Mesendoderm (in vitro differentiated cells): ENCODE data around the gene APOL1.

Experiments used
- DNase-seq: peaks from one replicate; pipeline ENCODE4 v3.0.0; 2013
- H2AK5ac ChIP-seq: 2 replicates; pipeline ENCODE4 v1.6.1; 2013; ENCODE audit warnings: low read length, inconsistent platforms
- H2BK120ac ChIP-seq: 2 replicates; pipeline ENCODE4 v1.6.1; 2013; ENCODE audit warnings: low read depth, mild to moderate bottlenecking, low read length, moderate library complexity, mixed read lengths
- H2BK15ac ChIP-seq: replicated peaks from 2 replicates; pipeline ENCODE4 v1.6.1; 2013; ENCODE audit warnings: low read depth, mild to moderate bottlenecking, moderate library complexity
- H2BK5ac ChIP-seq: 2 replicates; pipeline ENCODE4 v1.6.1; 2013; ENCODE audit warnings: low read length, inconsistent platforms
- H3K18ac ChIP-seq: 2 replicates; pipeline ENCODE4 v1.6.1; 2013; ENCODE audit warnings: mild to moderate bottlenecking, low read length, mixed read lengths
- H3K23ac ChIP-seq: one replicate; pipeline ENCODE4 v1.6.1; 2013; ENCODE audit warnings: low read length
- H3K27ac ChIP-seq: 2 replicates; pipeline ENCODE4 v1.5.1; 2013; ENCODE audit warnings: low read depth, mild to moderate bottlenecking, inconsistent platforms, low read length, moderate library complexity
- H3K27me3 ChIP-seq: 2 replicates; pipeline ENCODE4 v1.6.1; 2013; ENCODE audit warnings: low read length, control low read depth, mild to moderate bottlenecking, inconsistent platforms; ENCODE audit not compliant: insufficient read depth, poor library complexity
- H3K36me3 ChIP-seq: 2 replicates; pipeline ENCODE4 v1.6.1; 2013; ENCODE audit warnings: low read length, inconsistent platforms; ENCODE audit not compliant: control insufficient read depth, insufficient read depth
- H3K4ac ChIP-seq: one replicate; pipeline ENCODE4 v1.6.1; 2013; ENCODE audit warnings: low read depth, mild to moderate bottlenecking, low read length, moderate library complexity
- H3K4me1 ChIP-seq: 2 replicates; pipeline ENCODE4 v1.6.1; 2013; ENCODE audit warnings: low read depth, low read length, inconsistent platforms; ENCODE audit not compliant: control insufficient read depth
- H3K4me2 ChIP-seq: 2 replicates; pipeline ENCODE4 v1.6.1; 2013; ENCODE audit warnings: low read length
- H3K4me3 ChIP-seq: 2 replicates; pipeline ENCODE4 v1.5.1; 2013; ENCODE audit warnings: mild to moderate bottlenecking, low read length
- H3K56ac ChIP-seq: one replicate; pipeline ENCODE4 v1.6.1; 2013; ENCODE audit warnings: low read length
- H3K79me1 ChIP-seq: 2 replicates; pipeline ENCODE4 v1.6.1; 2013; ENCODE audit warnings: low read length, inconsistent platforms
- H3K79me2 ChIP-seq: 2 replicates; pipeline ENCODE4 v1.6.1; 2013; ENCODE audit warnings: mild to moderate bottlenecking, low read length; ENCODE audit not compliant: control insufficient read depth, insufficient read depth
- H3K9ac ChIP-seq: 2 replicates; pipeline ENCODE4 v1.6.1; 2013; ENCODE audit warnings: low read length, inconsistent platforms
- H4K5ac ChIP-seq: one replicate; pipeline ENCODE4 v1.6.1; 2013; ENCODE audit warnings: low read length
- H4K8ac ChIP-seq: one replicate; pipeline ENCODE4 v1.6.1; 2013; ENCODE audit warnings: low read depth, mild to moderate bottlenecking, control low read depth, low read length, moderate library complexity
- WGBS: extraction: QIAGEN DNeasy Blood & Tissue Kit; methylation state at CpG from one replicate; pipeline ENCODE4 v1.1.7; 2013; ENCODE audit warnings: low lambda C conversion rate, missing lambda C conversion rate; ENCODE audit not compliant: insufficient coverage; ENCODE audit errors: extremely low coverage; 5-methylcytosine and 5-hydroxymethylcytosine counted together

The APOL1 gene

DNA sequence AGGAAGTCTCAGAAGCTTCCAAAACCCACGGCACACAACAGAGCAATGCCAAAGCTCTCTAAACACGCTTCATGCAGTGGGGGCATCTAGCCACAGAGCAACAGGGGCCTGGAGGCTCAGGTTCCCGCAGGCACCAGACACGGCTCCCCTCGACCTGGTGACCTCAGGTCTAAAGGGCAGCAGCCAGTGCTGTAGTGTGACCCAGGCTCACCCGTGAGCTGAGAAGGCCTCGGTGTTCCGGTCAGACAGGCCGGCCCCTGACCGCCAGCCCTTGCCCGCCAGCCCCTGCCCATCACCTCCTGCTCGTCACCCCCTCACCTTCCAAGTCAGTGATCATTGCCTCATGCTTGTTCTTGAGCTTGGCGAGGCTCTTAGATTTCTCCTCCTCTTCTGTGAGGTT lies 45.7 kb downstream of the APOL1 start:
- no peak overlapping the region for H4K8ac ChIP-seq
- H3K4me2 ChIP-seq = no peak overlapping the region
- H3K36me3 ChIP-seq = peaks cover 61% of the 10 kb centered on the region
- H3K27me3 ChIP-seq = no peaks in the 10 kb centered on the region
- H4K5ac ChIP-seq = no peak overlapping the region
- H3K79me1 ChIP-seq = peaks cover 10% of the 10 kb centered on the region
- no peak overlapping the region for H2BK15ac ChIP-seq
- H3K27ac ChIP-seq = no peak overlapping the region
- no peak overlapping the region for H3K9ac ChIP-seq
- H2AK5ac ChIP-seq = no peak overlapping the region
- H3K4ac ChIP-seq = no peak overlapping the region
- H2BK5ac ChIP-seq = no peak overlapping the region
- H3K23ac ChIP-seq = no peak overlapping the region
- H3K56ac ChIP-seq = no peak overlapping the region
- no peaks in the 10 kb centered on the region for H3K79me2 ChIP-seq
- H3K4me3 ChIP-seq = no peak overlapping the region
- H3K18ac ChIP-seq = no peak overlapping the region
- DNase-seq = no peak
- WGBS = no CpG with 5 or more reads among the region's 13 CpGs
- H2BK120ac ChIP-seq = no peak overlapping the region
- H3K4me1 ChIP-seq = no peaks in the 10 kb centered on the region

DNA sequence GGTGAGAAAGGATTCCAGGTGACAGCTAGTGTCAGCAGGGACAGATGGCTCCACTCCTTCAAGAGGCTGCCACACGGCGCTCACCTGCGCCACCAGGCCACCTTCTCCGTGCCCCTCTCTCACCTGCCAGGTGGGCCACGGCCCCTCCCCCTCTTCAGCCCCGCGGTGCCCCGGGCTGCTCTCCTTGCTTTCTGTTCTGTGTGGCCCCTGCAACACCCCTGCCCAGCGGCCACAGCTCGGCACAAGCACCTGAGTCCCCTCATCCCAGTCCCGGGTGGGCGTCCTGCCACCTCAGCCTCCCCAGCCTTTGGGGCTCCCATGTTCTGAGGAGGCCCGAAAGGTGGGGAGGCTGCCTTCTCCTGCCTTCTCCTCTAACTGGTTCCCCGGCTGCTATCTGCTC lies 46.4 kb downstream of the APOL1 start:
- no peak overlapping the region for H3K4ac ChIP-seq
- no peak overlapping the region for H3K18ac ChIP-seq
- no peak overlapping the region for H3K23ac ChIP-seq
- H3K4me1 ChIP-seq = no peaks in the 10 kb centered on the region
- no peak overlapping the region for H2BK120ac ChIP-seq
- no peak overlapping the region for H4K8ac ChIP-seq
- WGBS = no CpG with 5 or more reads among the region's 14 CpGs
- no peak overlapping the region for H2BK15ac ChIP-seq
- no peak overlapping the region for H2BK5ac ChIP-seq
- H3K79me1 ChIP-seq = peaks cover 10% of the 10 kb centered on the region
- DNase-seq = no peak
- no peak overlapping the region for H2AK5ac ChIP-seq
- H3K27me3 ChIP-seq = no peaks in the 10 kb centered on the region
- H3K36me3 ChIP-seq = peaks cover 59% of the 10 kb centered on the region
- no peak overlapping the region for H3K4me2 ChIP-seq
- H3K4me3 ChIP-seq = no peak overlapping the region
- no peak overlapping the region for H4K5ac ChIP-seq
- no peaks in the 10 kb centered on the region for H3K79me2 ChIP-seq
- no peak overlapping the region for H3K9ac ChIP-seq
- no peak overlapping the region for H3K56ac ChIP-seq
- H3K27ac ChIP-seq = no peak overlapping the region

GRCh38 chr22:36299911-36300310 lies 47.0 kb downstream of the APOL1 start:
- Histone ChIP-seq H3K4me3 (no peak overlapping the region), H2BK5ac (no peak overlapping the region), H2BK120ac (no peak overlapping the region), H3K4me1 (no peaks in the 10 kb centered on the region), H3K27ac (no peak overlapping the region), H4K8ac (no peak overlapping the region), H3K18ac (no peak overlapping the region), H3K36me3 (peaks cover 57% of the 10 kb centered on the region), H2AK5ac (no peak overlapping the region), H4K5ac (no peak overlapping the region), H3K4ac (no peak overlapping the region), H3K9ac (no peak overlapping the region), H3K56ac (no peak overlapping the region), H3K27me3 (no peaks in the 10 kb centered on the region), H3K79me2 (no peaks in the 10 kb centered on the region), H3K79me1 (peaks cover 10% of the 10 kb centered on the region), H3K4me2 (no peak overlapping the region), H2BK15ac (no peak overlapping the region), H3K23ac (no peak overlapping the region)
- DNase-seq = no peak
- no CpG with 5 or more reads among the region's 12 CpGs for WGBS

DNA sequence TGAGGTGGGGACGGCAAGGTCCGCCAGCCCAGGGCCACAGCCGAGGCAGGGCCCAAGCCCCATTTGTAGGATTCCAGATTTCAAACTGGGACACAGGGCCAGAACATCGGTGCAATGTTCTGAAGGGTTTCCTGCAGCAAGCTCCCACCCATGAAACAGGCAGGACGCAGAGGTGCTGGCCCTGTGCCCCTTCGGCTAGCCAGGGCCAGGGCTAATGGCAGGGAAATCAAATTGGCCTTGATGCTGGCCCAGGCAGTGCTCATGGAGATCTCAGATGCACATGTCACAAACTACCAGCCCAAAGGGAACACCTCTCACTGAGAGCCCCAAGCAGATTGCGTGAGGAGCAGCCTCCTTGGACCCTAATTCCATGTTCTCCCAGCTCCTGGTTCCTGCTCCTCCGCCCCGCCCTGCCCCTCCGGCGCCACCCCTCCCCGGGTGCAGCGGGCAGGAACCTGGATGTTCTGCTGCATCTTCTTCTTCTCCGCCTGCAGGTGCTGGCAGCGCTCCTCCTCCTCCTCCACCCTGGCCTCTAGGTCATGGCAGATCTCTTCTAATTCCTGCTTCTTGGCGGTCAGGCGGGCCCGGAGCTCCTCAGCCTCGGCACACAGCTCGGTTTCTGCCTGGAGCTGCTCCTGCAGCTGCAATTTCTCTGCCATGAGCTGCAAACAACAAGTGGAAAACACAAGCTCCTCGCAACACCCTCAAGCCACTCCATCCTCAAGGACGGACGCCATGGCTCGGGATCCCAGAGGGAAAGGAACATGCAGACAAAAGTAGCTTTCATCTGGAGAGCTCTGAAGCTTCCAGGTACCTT lies 47.7 kb downstream of the APOL1 start:
- no peak overlapping the region for H3K56ac ChIP-seq
- DNase-seq = no peak
- WGBS = no CpG with 5 or more reads among the region's 24 CpGs
- H3K4ac ChIP-seq = no peak overlapping the region
- H3K18ac ChIP-seq = no peak overlapping the region
- peaks cover 10% of the 10 kb centered on the region for H3K79me1 ChIP-seq
- H2BK15ac ChIP-seq = no peak overlapping the region
- no peak overlapping the region for H3K4me3 ChIP-seq
- H3K4me2 ChIP-seq = no peak overlapping the region
- H3K27me3 ChIP-seq = no peaks in the 10 kb centered on the region
- no peak overlapping the region for H3K27ac ChIP-seq
- no peak overlapping the region for H3K9ac ChIP-seq
- no peak overlapping the region for H2AK5ac ChIP-seq
- H2BK120ac ChIP-seq = no peak overlapping the region
- peaks cover 58% of the 10 kb centered on the region for H3K36me3 ChIP-seq
- H3K4me1 ChIP-seq = no peaks in the 10 kb centered on the region
- no peak overlapping the region for H2BK5ac ChIP-seq
- H3K79me2 ChIP-seq = no peaks in the 10 kb centered on the region
- no peak overlapping the region for H4K8ac ChIP-seq
- no peak overlapping the region for H3K23ac ChIP-seq
- H4K5ac ChIP-seq = no peak overlapping the region

DNA sequence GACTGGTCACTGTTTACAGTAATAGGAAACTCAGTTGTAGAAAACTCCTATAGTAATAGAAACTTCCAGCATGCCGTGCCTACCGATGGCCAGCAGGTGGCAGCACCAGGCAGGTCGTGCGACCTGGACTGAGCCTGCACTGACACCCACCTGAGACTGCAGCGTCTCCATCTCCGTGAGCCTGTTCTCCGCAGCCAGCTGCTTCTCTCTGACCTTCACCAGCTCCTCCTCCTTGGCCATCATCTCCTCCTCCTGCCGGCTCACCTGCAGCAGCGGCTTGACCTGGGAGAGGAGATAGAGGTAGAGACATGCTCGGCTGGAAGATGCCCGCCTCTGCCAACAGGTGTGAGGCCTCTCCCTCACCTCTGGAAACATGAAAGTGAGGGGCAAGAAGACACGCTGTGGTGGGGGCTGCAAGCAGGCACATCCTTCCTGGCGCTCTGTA lies 48.5 kb downstream of the APOL1 start:
- no peak overlapping the region for H3K56ac ChIP-seq
- no peak overlapping the region for H4K8ac ChIP-seq
- no peak overlapping the region for H3K23ac ChIP-seq
- H3K79me1 ChIP-seq = peaks cover 10% of the 10 kb centered on the region
- H3K27ac ChIP-seq = no peak overlapping the region
- peak; percentile 89 for DNase-seq
- WGBS = no CpG with 5 or more reads among the region's 13 CpGs
- no peak overlapping the region for H2AK5ac ChIP-seq
- H2BK120ac ChIP-seq = no peak overlapping the region
- H3K4ac ChIP-seq = no peak overlapping the region
- no peak overlapping the region for H3K9ac ChIP-seq
- no peaks in the 10 kb centered on the region for H3K79me2 ChIP-seq
- no peaks in the 10 kb centered on the region for H3K27me3 ChIP-seq
- peaks cover 63% of the 10 kb centered on the region for H3K36me3 ChIP-seq
- no peak overlapping the region for H4K5ac ChIP-seq
- no peaks in the 10 kb centered on the region for H3K4me1 ChIP-seq
- no peak overlapping the region for H3K18ac ChIP-seq
- no peak overlapping the region for H3K4me3 ChIP-seq
- H3K4me2 ChIP-seq = no peak overlapping the region
- no peak overlapping the region for H2BK5ac ChIP-seq
- no peak overlapping the region for H2BK15ac ChIP-seq

DNA sequence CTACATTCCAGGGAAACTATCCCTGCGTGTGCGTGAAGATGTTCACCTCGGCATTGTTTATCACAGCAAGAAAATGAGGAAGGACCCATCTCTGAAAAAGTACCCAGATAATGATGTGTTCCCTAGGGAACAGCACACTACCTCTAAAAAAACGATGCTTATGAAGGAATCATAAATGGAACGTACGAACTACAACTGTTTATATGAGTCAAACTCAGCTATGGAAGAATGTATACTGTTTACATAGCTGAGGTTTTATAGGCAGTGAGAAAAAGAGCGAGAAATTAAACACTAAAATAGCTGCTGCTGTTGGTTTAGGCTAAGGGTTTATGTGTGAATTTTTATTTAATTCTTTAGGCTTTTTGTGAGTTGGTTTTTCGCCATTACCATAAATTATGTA lies 48.9 kb downstream of the APOL1 start:
- DNase-seq = no peak
- no peak overlapping the region for H3K4me2 ChIP-seq
- H3K56ac ChIP-seq = no peak overlapping the region
- no peaks in the 10 kb centered on the region for H3K4me1 ChIP-seq
- H3K18ac ChIP-seq = no peak overlapping the region
- no peak overlapping the region for H3K4me3 ChIP-seq
- H3K27me3 ChIP-seq = no peaks in the 10 kb centered on the region
- H3K27ac ChIP-seq = no peak overlapping the region
- no peaks in the 10 kb centered on the region for H3K79me2 ChIP-seq
- peaks cover 10% of the 10 kb centered on the region for H3K79me1 ChIP-seq
- WGBS = no CpG with 5 or more reads among the region's 8 CpGs
- no peak overlapping the region for H2AK5ac ChIP-seq
- no peak overlapping the region for H2BK5ac ChIP-seq
- peaks cover 64% of the 10 kb centered on the region for H3K36me3 ChIP-seq
- no peak overlapping the region for H2BK120ac ChIP-seq
- no peak overlapping the region for H4K5ac ChIP-seq
- H3K9ac ChIP-seq = no peak overlapping the region
- H3K4ac ChIP-seq = no peak overlapping the region
- no peak overlapping the region for H2BK15ac ChIP-seq
- no peak overlapping the region for H3K23ac ChIP-seq
- H4K8ac ChIP-seq = no peak overlapping the region
